Medulla oblongata (tissue), 1 donor: ENCODE data around the gene SF3A1.
A peak's percentile ranks its signal among the peaks of the same experiment; 100 is the strongest.

Experiments
- DNase-seq: peaks from one replicate; pipeline ENCODE4 v3.0.0-alpha.2; 2015; ENCODE audit errors: extremely low spot score

Gene SF3A1

DNA sequence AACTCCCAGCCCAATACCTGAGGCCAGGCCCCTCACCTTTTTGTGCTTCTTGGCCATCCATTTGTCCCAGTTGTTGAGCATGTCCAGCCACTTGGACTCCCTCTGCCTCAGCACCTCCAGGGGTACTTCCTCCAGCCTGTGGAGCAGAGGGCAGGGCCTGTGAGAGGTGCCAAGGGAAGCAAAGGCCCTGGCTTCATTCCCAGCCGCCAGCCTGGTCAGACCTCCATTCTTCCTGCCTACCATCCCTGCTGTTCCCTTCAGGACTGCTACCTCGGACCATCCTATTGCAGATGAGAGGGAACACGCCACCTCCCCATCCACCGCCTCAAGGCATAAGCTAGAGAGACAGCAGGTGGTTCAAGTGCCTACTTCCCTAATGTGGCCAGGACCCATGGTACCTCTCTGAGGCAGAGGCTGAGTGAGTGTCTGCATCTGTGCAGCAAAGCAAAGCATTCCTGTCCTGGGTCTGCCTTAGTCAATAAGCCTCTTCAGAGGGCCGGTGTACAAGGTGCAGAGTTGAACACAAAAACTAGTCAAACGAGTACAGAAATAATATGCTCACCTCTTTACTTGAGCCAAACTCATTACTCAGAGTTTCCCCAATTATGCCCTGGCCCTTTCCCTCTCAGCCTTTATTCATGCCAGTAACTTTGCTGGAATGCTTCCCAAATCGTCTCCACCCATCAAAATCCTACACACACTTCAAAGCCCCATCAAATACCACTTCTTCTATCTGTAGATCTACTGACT is 52.0 kb downstream of the SF3A1 start:
- no peak for DNase-seq

DNA sequence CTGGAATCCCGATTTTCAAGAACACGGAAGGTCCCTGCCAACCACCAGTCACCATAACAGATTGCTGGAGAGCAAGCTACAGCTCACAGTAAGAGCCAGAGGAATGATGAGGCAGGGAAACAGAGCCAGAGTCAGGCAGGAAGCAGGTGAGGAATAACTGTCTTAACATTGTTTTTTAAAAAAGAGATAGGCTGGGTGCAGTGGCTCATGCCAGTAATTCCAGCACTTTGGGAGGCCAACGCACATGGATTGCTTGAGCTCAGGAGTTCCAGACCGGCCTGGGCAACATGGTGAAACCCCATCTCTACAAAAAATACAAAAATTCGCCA is 53.9 kb downstream of the SF3A1 start:
- no peak for DNase-seq

GRCh38 chr22:30301995-30302809 is 54.5 kb downstream of the SF3A1 start:
- peak; percentile 71 for DNase-seq

DNA sequence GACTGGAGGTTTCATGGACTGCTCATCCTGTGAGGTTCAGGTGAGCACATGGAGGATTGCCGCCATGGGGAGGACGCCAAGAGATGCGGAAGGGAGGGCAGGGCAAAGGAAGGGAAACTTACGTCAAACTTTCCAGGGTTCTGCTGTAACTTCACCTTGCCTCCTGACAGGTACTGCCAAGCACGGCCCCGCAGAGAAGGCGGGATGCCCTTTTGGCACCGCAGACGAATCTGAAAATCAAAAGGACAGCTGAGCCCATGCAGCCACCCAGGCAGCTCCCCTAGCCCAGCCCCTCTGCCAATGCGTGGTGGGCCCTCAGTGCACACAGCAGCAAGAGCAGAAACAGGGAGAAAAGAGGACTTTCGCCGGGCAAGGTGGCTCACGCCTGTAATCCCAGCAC is 57.4 kb downstream of the SF3A1 start:
- DNase-seq: no peak

GRCh38 chr22:30297991-30298701 is 58.5 kb downstream of the SF3A1 start:
- DNase-seq: no peak

GRCh38 chr22:30297276-30297990 is 59.3 kb downstream of the SF3A1 start:
- no peak for DNase-seq

DNA sequence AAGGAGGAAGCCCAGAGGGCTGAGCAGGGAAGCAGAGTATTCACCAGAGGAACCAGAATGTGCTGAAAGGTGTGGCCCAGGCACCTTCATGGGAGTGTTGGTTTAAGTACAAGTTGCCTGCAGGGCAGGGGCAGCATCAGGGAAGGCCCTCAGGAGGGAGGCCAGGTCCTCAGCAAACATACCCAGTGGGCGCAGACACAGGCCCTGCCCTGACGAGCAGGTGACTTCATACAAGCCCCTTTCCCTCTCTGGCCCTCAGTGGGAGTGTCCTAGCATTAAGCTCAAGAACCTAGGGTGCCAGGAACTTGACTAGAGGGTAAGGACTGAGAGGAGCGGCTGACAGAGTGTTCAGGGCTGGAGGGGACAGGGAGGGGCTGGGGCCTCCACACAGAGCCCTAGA is 59.9 kb downstream of the SF3A1 start:
- no peak for DNase-seq

GRCh38 chr22:30296324-30296723 is 60.4 kb downstream of the SF3A1 start:
- no peak for DNase-seq

- DNase-seq: no peak
These were observed 61.1 kb downstream of the SF3A1 start for GRCh38 chr22:30295576-30295975.

- no peak for DNase-seq
These were observed 61.9 kb downstream of the SF3A1 start for GRCh38 chr22:30294830-30295229.

GRCh38 chr22:30294066-30294465 is 62.6 kb downstream of the SF3A1 start:
- no peak for DNase-seq

GRCh38 chr22:30293026-30293425 is 63.7 kb downstream of the SF3A1 start:
- no peak for DNase-seq

DNA sequence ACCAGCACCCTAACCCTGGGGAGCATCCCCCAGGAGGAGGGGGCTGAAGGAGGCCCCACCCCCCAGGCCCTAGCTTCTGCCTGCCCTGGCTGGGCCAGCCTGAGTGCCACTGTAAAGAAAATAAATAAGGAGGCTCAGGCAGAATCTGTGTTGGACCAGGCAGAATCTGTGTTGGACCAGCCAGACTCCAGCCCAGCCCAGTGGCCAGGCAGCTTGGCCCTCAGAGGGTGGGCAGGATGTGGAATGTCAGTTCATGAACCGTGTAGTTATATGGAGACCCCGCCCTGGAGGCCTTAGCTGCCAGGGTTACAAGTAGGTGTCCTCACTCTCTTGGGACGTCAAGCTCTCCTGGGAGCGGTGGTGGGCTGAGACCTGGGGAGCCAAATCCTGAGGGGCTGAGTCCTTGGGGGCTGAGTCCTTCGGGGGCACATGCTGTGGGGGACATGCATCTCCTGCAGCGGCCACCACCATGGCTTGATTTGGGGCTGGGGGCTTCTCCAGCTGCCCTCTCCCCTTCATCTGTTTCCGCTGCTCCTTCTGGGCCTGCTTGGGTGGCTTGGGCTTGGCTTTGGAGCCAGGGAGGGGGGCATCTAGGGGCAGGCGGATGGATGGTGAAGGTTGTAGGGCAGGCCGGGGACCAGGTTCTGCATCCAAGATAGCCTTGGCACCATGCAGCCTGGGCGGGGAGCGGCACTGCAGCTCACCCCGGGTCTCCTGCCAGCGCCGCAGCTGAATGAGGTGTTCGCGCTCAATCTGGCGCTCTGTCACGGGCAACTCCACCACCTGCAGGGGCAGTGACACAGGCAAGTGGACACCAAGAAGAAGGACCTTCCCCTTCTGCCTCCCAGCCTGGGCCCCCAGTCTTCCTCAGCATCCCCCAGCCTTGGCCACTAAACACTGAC is 64.4 kb downstream of the SF3A1 start:
- DNase-seq: no peak

GRCh38 chr22:30291058-30291892 is 65.4 kb downstream of the SF3A1 start:
- DNase-seq: peak; percentile 87

- DNase-seq: no peak
These were observed 66.2 kb downstream of the SF3A1 start for GRCh38 chr22:30290342-30291057.

- no peak for DNase-seq
These were observed 66.7 kb downstream of the SF3A1 start for GRCh38 chr22:30289980-30290313.

DNA sequence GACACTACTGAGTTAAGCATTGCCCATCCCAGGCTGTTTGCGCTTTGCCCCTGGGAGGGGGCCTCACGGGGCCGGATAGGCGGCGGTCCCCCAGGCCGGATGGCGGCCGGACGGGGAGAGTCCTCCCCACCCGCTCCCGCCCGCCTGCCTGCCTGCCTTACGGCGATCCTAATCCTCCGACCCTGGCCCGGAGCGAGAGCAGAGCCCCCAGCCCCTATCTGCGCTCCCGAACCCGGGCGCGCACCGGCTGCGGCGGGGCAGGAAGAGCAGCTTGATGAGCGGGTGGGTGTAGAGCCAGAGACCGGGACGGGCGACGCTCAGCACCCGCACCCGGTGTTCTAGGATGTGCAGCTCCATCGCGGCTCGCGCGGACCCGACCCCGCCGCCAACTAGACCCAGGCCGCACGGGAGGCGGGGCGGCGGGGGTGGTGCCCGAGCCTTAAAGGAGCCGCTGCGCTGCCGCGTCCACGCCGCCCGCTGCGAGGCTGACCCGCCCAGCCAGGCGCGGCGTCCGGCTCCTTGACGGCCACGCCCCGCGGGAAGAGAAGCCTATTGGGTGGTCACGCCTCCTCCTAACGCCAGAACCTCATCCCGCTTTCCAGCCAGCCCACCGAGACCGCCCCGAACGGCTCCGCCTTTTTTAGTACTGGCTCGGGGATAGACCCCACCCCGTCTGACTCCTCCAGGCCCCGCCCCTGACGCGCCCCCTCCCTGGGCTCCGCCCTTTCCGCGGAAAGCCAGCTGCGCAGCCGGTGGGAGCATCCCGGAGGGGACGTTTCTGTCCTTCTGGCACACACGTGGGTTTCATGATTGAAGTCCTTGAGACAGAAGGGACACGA is 67.3 kb downstream of the SF3A1 start, which contains the start of gene CASTOR1:
Gene CASTOR1 (minus strand): TSS at position 365 of the 839 bp plus-strand sequence. CDS start 8 bp downstream, at position 357.
- DNase-seq: peak; percentile 96

- DNase-seq: no peak
These were observed 68.1 kb downstream of the SF3A1 start for GRCh38 chr22:30288419-30289140.
